H1 (cell line): Measurements from ENCODE around the gene SMIM23. TPM values are rescaled to one million over a fixed set of nuclear protein-coding genes. Genes with fewer than 3 reads are reported as not detected.

ENCODE experiments used
- CBX8 ChIP-seq: fragments of 300-800, 300-1000 bp; sonication (generic); IDR thresholded peaks from 2 replicates; pipeline ENCODE4 v1.7.1; 2016; ENCODE audit warnings: low read depth, low read length, borderline replicate concordance
- CHD1 ChIP-seq: IDR thresholded peaks from 2 replicates; pipeline ENCODE4 v1.6.1; 2012; ENCODE audit warnings: low read depth, low read length, improper control_type of control experiment
- EZH2 ChIP-seq: fragments of 200-600 bp; sonication (generic); IDR thresholded peaks from 2 replicates; pipeline ENCODE4 v1.7.1; 2012; ENCODE audit warnings: low read depth, mild to moderate bottlenecking, moderate library complexity, low read length, inconsistent platforms; ENCODE audit not compliant: severe bottlenecking
- RFX5 ChIP-seq: IDR thresholded peaks from 2 replicates; pipeline ENCODE4 v1.6.1; 2011; ENCODE audit warnings: low read depth, low read length, improper control_type of control experiment, borderline replicate concordance
- SP4 ChIP-seq: IDR thresholded peaks from 2 replicates; pipeline ENCODE4 v1.6.1; 2012; ENCODE audit warnings: low read length, inconsistent platforms
- polyA plus RNA-seq, 7 experiments: library from polyadenylated mRNA; depleted of rRNA in 3 of 7; stranded (reverse) in 5 of 7; unstranded in 2 of 7; fragments of >200 nt in 5 of 7; fragments of 200-250 nt in 2 of 7; gene quantifications; 1 replicate in 5 of 7; 2 replicates in 1 of 7; 4 replicates in 1 of 7; pipeline versions ENCODE4 v1.2.1 to v1.2.3, GENCODE V29; 2011 to 2013; ENCODE audit warnings: missing spikeins in 2 of 7, mixed read lengths in 2 of 7
- total RNA-seq: library from RNA; stranded (reverse); fragmentation: NEBNext Ultra II Directional; extraction: Animal tissue kit (Norgen Biotek cat#: 25700); gene quantifications from 2 replicates; pipeline ENCODE4 v1.2.1, GENCODE V29; 2021

The SMIM23 gene
- total and polyA plus RNA-seq, 2 of the 8 experiments (the other 6 are each of a cell fraction or from before 2014, with no cell fraction given) = not detected

- TF ChIP-seq RFX5 = no peak
- TF ChIP-seq EZH2 = no peak
- TF ChIP-seq CHD1 = no peak
- TF ChIP-seq CBX8 = no peak
- TF ChIP-seq SP4 = no peak
Measured at GRCh38 chr5:171738501-171738900, 47.1 kb upstream of the SMIM23 start (continued).
